Tibial nerve (tissue), 3 donors: ENCODE results near the gene POLR1E.

Experiments used
- CTCF ChIP-seq, 5 experiments: fragments of 200-600 bp in 3 of 5; fragments of 450-650 bp in 2 of 5; sonication (generic) in 3 of 5; IDR thresholded peaks; one replicate each; pipeline ENCODE4 v1.5.1; 2016 to 2019; ENCODE audit warnings: antibody characterized with exemption in 5 of 5, mild to moderate bottlenecking in 3 of 5, moderate library complexity in 2 of 5
- POLR2A ChIP-seq, 2 donors: fragments of 450-650 bp; IDR thresholded peaks; one replicate each; pipeline ENCODE4 v1.6.1; 2017; ENCODE audit warnings: antibody characterized with exemption in 2 of 2, mild to moderate bottlenecking in 2 of 2, moderate library complexity in 2 of 2

GRCh38 chr9:37444890-37445289 lies 40.9 kb upstream of the POLR1E start:
- TF ChIP-seq CTCF (IDR thresholded peaks at IDR 0.05) (no peak), POLR2A (IDR thresholded peaks at IDR 0.05) (no peak)
